Measurements from ENCODE around the gene TAOK3.

The TAOK3 gene

GRCh38 chr12:118274066-118274465 lies 98.6 kb downstream of the TAOK3 start:
- Histone ChIP-seq H3K27me3 (ENCODE audit: insufficient read depth, low read length, poor library complexity, severe bottlenecking) (no peaks in the 10 kb centered on the region), H4K20me1 (ENCODE audit: insufficient read depth, low read length, poor library complexity, severe bottlenecking) (peaks cover 31% of the 10 kb centered on the region), H3K79me2 (ENCODE audit: insufficient read depth, low read length) (peaks cover 58% of the 10 kb centered on the region), H3K9ac (ENCODE audit: low read depth, low read length, poor library complexity, severe bottlenecking) (no peak overlapping the region), H3F3A (ENCODE audit: low read depth) (no peaks in the 10 kb centered on the region), H3K9me2 (replicated peaks; ENCODE audit: low read depth, low read length) (no peaks in the 10 kb centered on the region), H3K36me3 (ENCODE audit: insufficient read depth, low read length) (peaks cover 7% of the 10 kb centered on the region; the same call in 1 of the 2 replicates), H3K4me2 (ENCODE audit: low read depth, low read length, poor library complexity, severe bottlenecking) (no peak overlapping the region), H3K4me1 (ENCODE audit: insufficient read depth, low read length, poor library complexity, severe bottlenecking) (no peaks in the 10 kb centered on the region), H3K4me3 (ENCODE audit: low read length, poor library complexity, severe bottlenecking) (no peak overlapping the region), H2AFZ (ENCODE audit: low read length) (no peak overlapping the region), H3K9me3 (ENCODE audit: insufficient read depth, low read depth, low read length) (no peaks in the 10 kb centered on the region)
- TF ChIP-seq CTCF (conservative IDR thresholded peaks at IDR 0.05; ENCODE audit: low read length) (no peak), EZH2phosphoT487 (IDR thresholded peaks at IDR 0.05; ENCODE audit: borderline replicate concordance) (no peak)

- Histone ChIP-seq H3K79me2 (ENCODE audit: insufficient read depth, low read length) (peaks cover 50% of the 10 kb centered on the region), H3K36me3 (ENCODE audit: insufficient read depth, low read length) (0 out of 2 replicates have a peak, but pooled peaks cover 4% of the 10 kb centered on the region), H3K4me1 (ENCODE audit: insufficient read depth, low read length, poor library complexity, severe bottlenecking) (no peaks in the 10 kb centered on the region), H3K4me3 (ENCODE audit: low read length, poor library complexity, severe bottlenecking) (no peak overlapping the region), H3K27me3 (ENCODE audit: insufficient read depth, low read length, poor library complexity, severe bottlenecking) (no peaks in the 10 kb centered on the region), H3K9me3 (ENCODE audit: insufficient read depth, low read depth, low read length) (no peaks in the 10 kb centered on the region), H3F3A (ENCODE audit: low read depth) (no peaks in the 10 kb centered on the region), H2AFZ (ENCODE audit: low read length) (no peak overlapping the region), H3K4me2 (ENCODE audit: low read depth, low read length, poor library complexity, severe bottlenecking) (no peak overlapping the region), H3K9me2 (replicated peaks; ENCODE audit: low read depth, low read length) (no peaks in the 10 kb centered on the region), H4K20me1 (ENCODE audit: insufficient read depth, low read length, poor library complexity, severe bottlenecking) (peaks cover 31% of the 10 kb centered on the region), H3K9ac (ENCODE audit: low read depth, low read length, poor library complexity, severe bottlenecking) (no peak overlapping the region)
- TF ChIP-seq EZH2phosphoT487 (IDR thresholded peaks at IDR 0.05; ENCODE audit: borderline replicate concordance) (no peak), CTCF (conservative IDR thresholded peaks at IDR 0.05; ENCODE audit: low read length) (no peak)
Measured at GRCh38 chr12:118271770-118272417, 100.8 kb downstream of the TAOK3 start.

GRCh38 chr12:118271183-118271582 lies 101.5 kb downstream of the TAOK3 start:
- no peaks in the 10 kb centered on the region for H3K9me3 ChIP-seq (ENCODE audit: insufficient read depth, low read depth, low read length)

More at GRCh38 chr12:118271183-118271582, 101.5 kb downstream of the TAOK3 start:
- Histone ChIP-seq H3K4me1 (ENCODE audit: insufficient read depth, low read length, poor library complexity, severe bottlenecking) (no peaks in the 10 kb centered on the region), H2AFZ (ENCODE audit: low read length) (no peak overlapping the region), H3F3A (ENCODE audit: low read depth) (no peaks in the 10 kb centered on the region), H3K27me3 (ENCODE audit: insufficient read depth, low read length, poor library complexity, severe bottlenecking) (no peaks in the 10 kb centered on the region), H3K4me3 (ENCODE audit: low read length, poor library complexity, severe bottlenecking) (no peak overlapping the region), H3K4me2 (ENCODE audit: low read depth, low read length, poor library complexity, severe bottlenecking) (no peak overlapping the region), H3K9ac (ENCODE audit: low read depth, low read length, poor library complexity, severe bottlenecking) (no peak overlapping the region), H4K20me1 (ENCODE audit: insufficient read depth, low read length, poor library complexity, severe bottlenecking) (peaks cover 31% of the 10 kb centered on the region), H3K9me2 (replicated peaks; ENCODE audit: low read depth, low read length) (no peaks in the 10 kb centered on the region), H3K79me2 (ENCODE audit: insufficient read depth, low read length) (peaks cover 50% of the 10 kb centered on the region), H3K36me3 (ENCODE audit: insufficient read depth, low read length) (0 out of 2 replicates have a peak, but pooled peaks cover 4% of the 10 kb centered on the region)
- TF ChIP-seq EZH2phosphoT487 (IDR thresholded peaks at IDR 0.05; ENCODE audit: borderline replicate concordance) (no peak), CTCF (conservative IDR thresholded peaks at IDR 0.05; ENCODE audit: low read length) (no peak)

Data from Loucy (cell line).